Loucy (cell line): ENCODE results near the gene ZNF282.
"Not testable (repeated sequence)": the region's sequence is repeated elsewhere in the genome, so short reads cannot be mapped to it uniquely, and the experiment has no call there.

Source experiments
- H2AFZ ChIP-seq: fragments of 200-600 bp; sonication (generic); 2 replicates; pipeline ENCODE4 v1.6.0; 2016; ENCODE audit warnings: antibody characterized with exemption, mild to moderate bottlenecking, low read length, moderate library complexity
- H3F3A ChIP-seq: fragments of 200-600 bp; 2 replicates; pipeline ENCODE4 v1.6.0; 2016; ENCODE audit warnings: antibody characterized with exemption, low read depth, mild to moderate bottlenecking
- H3K27me3 ChIP-seq: fragments of 200-600 bp; sonication (generic); 2 replicates; pipeline ENCODE4 v1.6.1; 2014; ENCODE audit warnings: low read length, mild to moderate bottlenecking; ENCODE audit not compliant: insufficient read depth, poor library complexity, severe bottlenecking
- H3K36me3 ChIP-seq: fragments of 200-600 bp; sonication (generic); 2 replicates; pipeline ENCODE4 v1.6.1; 2016; ENCODE audit warnings: low read length; ENCODE audit not compliant: insufficient read depth
- H3K4me1 ChIP-seq: fragments of 200-600 bp; sonication (generic); 2 replicates; pipeline ENCODE4 v1.5.1; 2014; ENCODE audit warnings: low read length, mild to moderate bottlenecking; ENCODE audit not compliant: insufficient read depth, poor library complexity, severe bottlenecking
- H3K4me2 ChIP-seq: fragments of 200-600 bp; sonication (generic); 2 replicates; pipeline ENCODE4 v1.6.0; 2014; ENCODE audit warnings: antibody characterized with exemption, low read length, low read depth, mild to moderate bottlenecking; ENCODE audit not compliant: poor library complexity, severe bottlenecking
- H3K4me3 ChIP-seq: fragments of 200-600 bp; sonication (generic); 2 replicates; pipeline ENCODE4 v1.5.1; 2014; ENCODE audit warnings: low read length, mild to moderate bottlenecking, mixed read lengths; ENCODE audit not compliant: poor library complexity, severe bottlenecking
- H3K79me2 ChIP-seq: fragments of 200-600 bp; sonication (generic); 2 replicates; pipeline ENCODE4 v1.6.1; 2014; ENCODE audit warnings: low read length; ENCODE audit not compliant: insufficient read depth
- H3K9ac ChIP-seq: fragments of 200-600 bp; sonication (generic); 2 replicates; pipeline ENCODE4 v1.6.0; 2014; ENCODE audit warnings: mild to moderate bottlenecking, low read depth, low read length, moderate library complexity; ENCODE audit not compliant: poor library complexity, severe bottlenecking
- H3K9me2 ChIP-seq: fragments of 200-600 bp; sonication (generic); replicated peaks from 2 replicates; pipeline ENCODE4 v1.6.1; 2016; ENCODE audit warnings: low read depth, low read length, mixed read lengths
- H3K9me3 ChIP-seq: fragments of 200-600 bp; sonication (generic); 2 replicates; pipeline ENCODE4 v1.6.1; 2014; ENCODE audit warnings: mild to moderate bottlenecking, antibody characterized with exemption, low read length, low read depth; ENCODE audit not compliant: insufficient read depth
- H4K20me1 ChIP-seq: fragments of 200-600 bp; sonication (generic); 2 replicates; pipeline ENCODE4 v1.6.0; 2014; ENCODE audit warnings: antibody characterized with exemption, low read length, mild to moderate bottlenecking; ENCODE audit not compliant: insufficient read depth, poor library complexity, severe bottlenecking
- EZH2phosphoT487 ChIP-seq: fragments of 200-600 bp; IDR thresholded peaks from 2 replicates; pipeline ENCODE4 v1.6.1; 2018; ENCODE audit warnings: antibody characterized with exemption, mild to moderate bottlenecking, moderate library complexity, borderline replicate concordance
- TF ChIP-seq, protein P1 (sequence below): fragments of 200-600 bp; sonication (generic); conservative IDR thresholded peaks from 2 replicates; pipeline ENCODE4 v1.5.1; 2014; ENCODE audit warnings: mild to moderate bottlenecking, antibody characterized with exemption, low read length

ZNF282 gene

DNA sequence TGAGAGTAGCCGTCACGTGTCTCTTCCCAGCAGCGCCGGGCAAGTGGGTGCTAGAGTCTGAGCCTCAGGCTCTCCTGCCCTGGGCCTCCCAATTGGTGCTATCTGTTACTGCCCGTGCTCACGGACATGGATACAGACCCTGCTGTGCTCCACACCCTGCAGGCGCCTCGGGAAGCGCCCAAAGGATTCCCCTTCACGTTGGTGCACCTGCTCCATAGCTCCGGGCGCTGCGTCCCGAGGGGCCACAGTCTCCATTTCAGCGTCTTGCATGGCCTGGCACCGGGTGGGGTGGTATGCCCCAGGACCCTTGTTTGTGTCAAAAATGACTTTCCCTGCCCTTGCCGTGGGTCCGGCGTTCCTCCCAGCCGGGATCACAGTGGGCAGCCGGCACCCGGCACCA lies 30.3 kb downstream of the ZNF282 start:
- no peaks in the 10 kb centered on the region for H3K9me2 ChIP-seq
- no peak overlapping the region for H3K4me2 ChIP-seq
- no peak overlapping the region for H3K4me3 ChIP-seq
- no peaks in the 10 kb centered on the region for H3K79me2 ChIP-seq
- H3K4me1 ChIP-seq: no peaks in the 10 kb centered on the region
- no peak overlapping the region for H3K9ac ChIP-seq
- H3F3A ChIP-seq: no peaks in the 10 kb centered on the region
- peaks cover 36% of the 10 kb centered on the region; the same call in 1 of the 2 replicates for H3K36me3 ChIP-seq
- no peaks in the 10 kb centered on the region for H3K9me3 ChIP-seq
- no peak overlapping the region for H2AFZ ChIP-seq
- no peaks in the 10 kb centered on the region for H3K27me3 ChIP-seq
- no peak for TF ChIP-seq EZH2phosphoT487
- TF ChIP-seq, protein P1, sequence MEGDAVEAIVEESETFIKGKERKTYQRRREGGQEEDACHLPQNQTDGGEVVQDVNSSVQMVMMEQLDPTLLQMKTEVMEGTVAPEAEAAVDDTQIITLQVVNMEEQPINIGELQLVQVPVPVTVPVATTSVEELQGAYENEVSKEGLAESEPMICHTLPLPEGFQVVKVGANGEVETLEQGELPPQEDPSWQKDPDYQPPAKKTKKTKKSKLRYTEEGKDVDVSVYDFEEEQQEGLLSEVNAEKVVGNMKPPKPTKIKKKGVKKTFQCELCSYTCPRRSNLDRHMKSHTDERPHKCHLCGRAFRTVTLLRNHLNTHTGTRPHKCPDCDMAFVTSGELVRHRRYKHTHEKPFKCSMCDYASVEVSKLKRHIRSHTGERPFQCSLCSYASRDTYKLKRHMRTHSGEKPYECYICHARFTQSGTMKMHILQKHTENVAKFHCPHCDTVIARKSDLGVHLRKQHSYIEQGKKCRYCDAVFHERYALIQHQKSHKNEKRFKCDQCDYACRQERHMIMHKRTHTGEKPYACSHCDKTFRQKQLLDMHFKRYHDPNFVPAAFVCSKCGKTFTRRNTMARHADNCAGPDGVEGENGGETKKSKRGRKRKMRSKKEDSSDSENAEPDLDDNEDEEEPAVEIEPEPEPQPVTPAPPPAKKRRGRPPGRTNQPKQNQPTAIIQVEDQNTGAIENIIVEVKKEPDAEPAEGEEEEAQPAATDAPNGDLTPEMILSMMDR: no peak
- H4K20me1 ChIP-seq: no peaks in the 10 kb centered on the region

DNA sequence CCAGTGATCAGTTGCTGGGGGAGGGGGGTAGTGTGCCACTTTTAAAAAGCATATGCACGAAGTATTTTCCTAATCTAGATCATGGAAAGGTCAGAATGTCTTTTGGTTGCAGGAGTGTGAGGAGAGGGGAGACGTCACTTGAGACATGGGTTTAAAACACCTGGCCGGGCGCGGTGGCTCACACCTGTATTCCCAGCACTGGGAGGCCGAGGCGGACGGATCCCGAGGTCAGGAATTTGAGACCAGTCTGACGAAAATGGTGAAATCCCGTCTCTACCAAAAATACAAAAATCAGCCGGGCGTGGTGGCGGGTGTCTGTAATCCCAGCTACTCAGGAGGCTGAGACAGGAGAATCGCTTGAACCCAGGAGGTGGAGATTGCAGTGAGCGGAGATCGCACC lies 31.0 kb downstream of the ZNF282 start:
- H3K9ac ChIP-seq, H3F3A ChIP-seq, H2AFZ ChIP-seq, H3K4me1 ChIP-seq, H3K4me2 ChIP-seq, H3K4me3 ChIP-seq, H3K9me2 ChIP-seq, H4K20me1 ChIP-seq, H3K79me2 ChIP-seq, H3K9me3 ChIP-seq, H3K27me3 ChIP-seq: not testable (repeated sequence)
- peaks cover 33% of the 10 kb centered on the region; the same call in 1 of the 2 replicates for H3K36me3 ChIP-seq

DNA sequence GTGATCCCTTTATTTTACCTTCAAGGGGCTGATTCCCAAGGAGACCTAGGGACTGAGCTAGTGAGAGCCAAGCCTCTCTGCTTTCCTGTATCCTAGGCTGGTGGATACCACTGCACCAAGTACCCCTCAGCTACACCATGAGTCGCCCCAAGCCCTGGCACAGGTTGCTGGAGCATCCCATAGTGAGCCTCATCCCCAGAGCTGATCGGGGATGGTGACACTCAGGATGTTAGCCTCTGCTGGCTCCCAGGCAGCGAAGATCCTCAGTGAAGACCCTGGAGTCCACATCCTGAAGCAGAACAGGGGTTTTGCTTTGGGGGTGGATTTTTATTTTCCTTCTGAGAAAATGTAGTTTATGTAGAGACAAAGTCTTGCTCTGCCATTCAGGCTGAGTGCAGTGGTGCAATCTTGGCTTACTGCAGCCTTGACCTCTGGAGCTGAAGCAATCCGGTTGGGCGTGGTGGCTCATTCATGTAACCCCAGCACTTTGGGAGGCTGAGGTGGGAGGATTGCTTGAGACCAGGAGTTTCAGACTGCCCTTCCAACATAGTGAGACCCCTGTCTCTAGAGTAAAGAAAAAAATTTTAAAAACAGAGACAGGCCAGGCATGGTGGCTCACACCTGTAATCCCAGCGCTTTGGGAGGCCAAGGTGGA lies 31.6 kb downstream of the ZNF282 start:
- Histone ChIP-seq H2AFZ (no peak overlapping the region), H3F3A (no peaks in the 10 kb centered on the region), H4K20me1 (no peaks in the 10 kb centered on the region), H3K4me3 (no peak overlapping the region), H3K79me2 (no peaks in the 10 kb centered on the region), H3K4me1 (no peaks in the 10 kb centered on the region), H3K36me3 (peaks cover 29% of the 10 kb centered on the region; the same call in 1 of the 2 replicates), H3K27me3 (no peaks in the 10 kb centered on the region), H3K4me2 (no peak overlapping the region), H3K9ac (no peak overlapping the region), H3K9me2 (no peaks in the 10 kb centered on the region), H3K9me3 (no peaks in the 10 kb centered on the region)
- TF ChIP-seq, protein P1: no peak
- TF ChIP-seq EZH2phosphoT487: no peak

DNA sequence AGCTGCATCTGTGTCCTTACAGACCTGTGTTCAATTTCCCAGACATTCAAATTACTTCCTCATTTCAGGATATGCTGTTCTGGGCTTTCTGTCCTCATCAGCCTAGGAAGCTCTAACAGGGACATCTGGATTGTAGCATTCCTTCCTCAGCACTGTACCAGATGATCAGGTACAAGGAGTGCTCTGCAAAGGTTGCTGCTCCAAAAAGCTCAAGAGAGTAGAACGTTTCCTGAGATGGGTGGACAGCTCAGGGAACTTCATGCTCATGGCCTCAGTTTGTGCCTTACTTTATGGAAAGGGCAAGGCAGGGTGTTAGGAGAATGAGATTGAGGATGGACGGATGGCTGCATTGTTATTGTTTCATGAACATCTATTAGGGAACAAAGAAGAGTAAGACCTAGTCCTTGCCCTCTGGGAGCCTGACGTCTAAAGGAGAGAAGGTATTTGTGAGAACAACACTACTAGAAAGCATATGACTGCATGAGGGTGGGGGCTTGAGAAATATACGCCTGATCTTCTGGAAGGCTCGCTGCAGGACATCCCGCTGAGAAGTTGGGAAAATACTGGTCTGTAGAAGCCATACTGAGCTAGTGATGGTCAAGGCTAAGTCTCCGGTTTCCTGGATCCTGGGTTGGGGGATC lies 33.6 kb downstream of the ZNF282 start:
- TF ChIP-seq EZH2phosphoT487: no peak
- TF ChIP-seq, protein P1: no peak
- no peaks in the 10 kb centered on the region for H3K9me2 ChIP-seq
- no peaks in the 10 kb centered on the region for H3F3A ChIP-seq

More for the DNA sequence above, 33.6 kb downstream of the ZNF282 start:
- H2AFZ ChIP-seq: no peak overlapping the region
- no peak overlapping the region for H3K9ac ChIP-seq
- no peaks in the 10 kb centered on the region for H4K20me1 ChIP-seq
- H3K4me2 ChIP-seq: no peak overlapping the region
- no peaks in the 10 kb centered on the region for H3K9me3 ChIP-seq
- H3K79me2 ChIP-seq: no peaks in the 10 kb centered on the region
- no peak overlapping the region for H3K4me3 ChIP-seq
- H3K27me3 ChIP-seq: no peaks in the 10 kb centered on the region
- H3K36me3 ChIP-seq: peaks cover 20% of the 10 kb centered on the region; the same call in 1 of the 2 replicates
- no peaks in the 10 kb centered on the region for H3K4me1 ChIP-seq
